GM23248 (cell line): ENCODE results near the gene SYNE1. TPM values are rescaled to one million over a fixed set of nuclear protein-coding genes. Genes with fewer than 3 reads are reported as not detected.

Source experiments
- DNase-seq: peaks from one replicate; pipeline ENCODE4 v3.0.0-alpha.2; 2015
- H2AFZ ChIP-seq: fragments of 200-600 bp; sonication (generic); 2 replicates; pipeline ENCODE4 v1.6.1; 2016; ENCODE audit warnings: antibody characterized with exemption
- H3F3A ChIP-seq: fragments of 200-600 bp; sonication (generic); 2 replicates; pipeline ENCODE4 v1.6.1; 2016; ENCODE audit warnings: mild to moderate bottlenecking, antibody characterized with exemption, mixed run types; ENCODE audit not compliant: insufficient read depth
- H3K27ac ChIP-seq: fragments of 200-600 bp; sonication (generic); 2 replicates; pipeline ENCODE4 v1.5.1; 2016; ENCODE audit warnings: mild to moderate bottlenecking
- H3K27me3 ChIP-seq: fragments of 200-600 bp; sonication (generic); replicated peaks from 2 replicates; pipeline ENCODE4 v1.6.1; 2016; ENCODE audit warnings: mild to moderate bottlenecking; ENCODE audit not compliant: insufficient read depth
- H3K36me3 ChIP-seq: fragments of 200-600 bp; sonication (generic); 2 replicates; pipeline ENCODE4 v1.6.1; 2016; ENCODE audit warnings: low read depth, mild to moderate bottlenecking
- H3K4me1 ChIP-seq: fragments of 200-600 bp; sonication (generic); 2 replicates; pipeline ENCODE4 v1.6.1; 2016; ENCODE audit warnings: mild to moderate bottlenecking; ENCODE audit not compliant: insufficient read depth
- H3K4me2 ChIP-seq: fragments of 200-600 bp; sonication (generic); one replicate; pipeline ENCODE4 v1.6.1; 2016; ENCODE audit warnings: mild to moderate bottlenecking; ENCODE audit not compliant: unreplicated experiment
- H3K4me3 ChIP-seq: fragments of 200-600 bp; sonication (generic); 2 replicates; pipeline ENCODE4 v1.5.1; 2016; ENCODE audit warnings: mild to moderate bottlenecking
- H3K79me2 ChIP-seq: fragments of 200-600 bp; sonication (generic); 2 replicates; pipeline ENCODE4 v1.6.1; 2016; ENCODE audit warnings: mild to moderate bottlenecking; ENCODE audit not compliant: insufficient read depth
- H3K9ac ChIP-seq: fragments of 200-600 bp; sonication (generic); 2 replicates; pipeline ENCODE4 v1.6.1; 2016; ENCODE audit warnings: mild to moderate bottlenecking
- H3K9me2 ChIP-seq: fragments of 200-600 bp; sonication (generic); 2 replicates; pipeline ENCODE4 v1.6.1; 2016; ENCODE audit warnings: mixed run types, mild to moderate bottlenecking, moderate library complexity; ENCODE audit not compliant: insufficient read depth
- H3K9me3 ChIP-seq: fragments of 200-600 bp; sonication (generic); one replicate; pipeline ENCODE4 v1.6.1; 2017; ENCODE audit warnings: low read depth
- H4K20me1 ChIP-seq: fragments of 200-600 bp; sonication (generic); 2 replicates; pipeline ENCODE4 v1.6.0; 2016; ENCODE audit not compliant: insufficient read depth
- EZH2 ChIP-seq: fragments of 200-600 bp; sonication (generic); IDR thresholded peaks from 2 replicates; pipeline ENCODE4 v1.6.1; 2018; ENCODE audit warnings: antibody characterized with exemption, mild to moderate bottlenecking; ENCODE audit not compliant: insufficient read depth, poor library complexity, severe bottlenecking
- EZH2phosphoT487 ChIP-seq: fragments of 200-600 bp; sonication (generic); IDR thresholded peaks from 2 replicates; pipeline ENCODE4 v1.6.1; 2018; ENCODE audit warnings: antibody characterized with exemption, moderate library complexity, mild to moderate bottlenecking, low read depth; ENCODE audit not compliant: insufficient read depth
- WGBS, 2 experiments: methylation state at CpG; one replicate each; pipeline ENCODE4 v1.1.6; 2015 to 2017; ENCODE audit warnings: low lambda C conversion rate in 2 of 2, low coverage in 1 of 2; ENCODE audit errors: missing lambda C conversion rate in 2 of 2; 5-methylcytosine and 5-hydroxymethylcytosine counted together
- in situ Hi-C: fragments of 300-500 bp; cut with MboI; formaldehyde crosslinking; loops from 2 replicates; pipeline ENCODE4 v1.15.0; 2020
- polyA plus RNA-seq: library from polyadenylated mRNA; unstranded; fragments of >200 nt; fragmentation: Nextera tagmentation; extraction: Ambion mirVana; gene quantifications from 2 replicates; pipeline ENCODE4 v1.2.1, GENCODE V29; 2016
- total RNA-seq: library from RNA; depleted of rRNA; stranded (reverse); fragments of >200 nt; shearing (Covaris generic); gene quantifications from 2 replicates; pipeline ENCODE4 v1.2.3, GENCODE V29; 2014

SYNE1 gene
- total and polyA plus RNA-seq, 2 experiments from 2014 or later: 29.2 to 95.4 TPM

DNA sequence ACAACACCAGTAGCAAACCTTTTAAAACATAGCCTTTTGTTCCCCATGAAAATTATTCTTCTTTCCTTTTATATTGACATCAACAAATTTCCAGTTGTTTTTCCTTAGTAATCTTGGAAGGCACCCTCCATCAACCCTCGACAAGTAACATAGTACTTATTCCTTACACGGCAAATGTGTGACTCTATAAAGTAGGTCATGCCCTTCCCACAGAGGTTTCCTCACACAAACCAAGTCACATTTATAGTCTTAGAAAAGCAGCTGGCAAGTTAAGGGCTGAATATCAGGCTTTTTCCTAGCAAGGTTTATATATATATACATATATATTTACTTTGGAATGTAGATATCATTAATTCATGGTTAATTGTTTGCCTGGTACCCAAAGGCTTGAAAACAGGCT is 371.5 kb downstream of the SYNE1 start:
- H3K4me1 ChIP-seq: peaks cover 15% of the 10 kb centered on the region
- H3K9me2 ChIP-seq: no peaks in the 10 kb centered on the region
- no peak for TF ChIP-seq EZH2phosphoT487
- TF ChIP-seq EZH2: no peak
- in situ Hi-C loops: loop anchor here (10.0 kb wide), 1 partner anchor 571 kb away; no protein-coding TSS in a partner anchor
- peaks cover 17% of the 10 kb centered on the region for H3F3A ChIP-seq
- H3K4me2 ChIP-seq: no peak overlapping the region
- 72 to 77% methylated on average over 2 of the region's 2 CpGs for WGBS, 2 experiments
- H3K9me3 ChIP-seq: no peaks in the 10 kb centered on the region
- H3K4me3 ChIP-seq: no peak overlapping the region
- H3K27ac ChIP-seq: no peak overlapping the region
- H2AFZ ChIP-seq: no peak overlapping the region
- peaks cover 32% of the 10 kb centered on the region for H3K36me3 ChIP-seq
- no peak for DNase-seq
- no peak overlapping the region for H3K9ac ChIP-seq
- no peaks in the 10 kb centered on the region for H3K79me2 ChIP-seq
- H4K20me1 ChIP-seq: no peaks in the 10 kb centered on the region
- H3K27me3 ChIP-seq: no peaks in the 10 kb centered on the region

- Histone ChIP-seq H3K9me2 (no peaks in the 10 kb centered on the region), H4K20me1 (no peaks in the 10 kb centered on the region), H3K4me3 (no peak overlapping the region), H3K27me3 (no peaks in the 10 kb centered on the region), H3K9ac (no peak overlapping the region), H3K79me2 (no peaks in the 10 kb centered on the region), H2AFZ (no peak overlapping the region), H3K4me1 (peaks cover 3% of the 10 kb centered on the region; the same call in 1 of the 2 replicates), H3K4me2 (no peak overlapping the region), H3F3A (no peaks in the 10 kb centered on the region), H3K36me3 (peaks cover 47% of the 10 kb centered on the region), H3K27ac (no peak overlapping the region), H3K9me3 (no peaks in the 10 kb centered on the region)
- TF ChIP-seq EZH2phosphoT487 (no peak), EZH2 (no peak)
- WGBS, 2 experiments: 0% methylated on average over 1 of the region's 1 CpG
- in situ Hi-C loops: loop anchor here (10.0 kb wide), 1 partner anchor 569 kb away; no protein-coding TSS in a partner anchor
- DNase-seq: no peak
Observed at GRCh38 chr6:152263582-152263981, 373.6 kb downstream of the SYNE1 start.

GRCh38 chr6:152261179-152261578 is 376.0 kb downstream of the SYNE1 start:
- no peaks in the 10 kb centered on the region for H3K79me2 ChIP-seq
- in situ Hi-C loops: loop anchor here (10.0 kb wide), 1 partner anchor 566 kb away; no protein-coding TSS in a partner anchor
- peaks cover 47% of the 10 kb centered on the region for H3K36me3 ChIP-seq
- no peaks in the 10 kb centered on the region for H3K27me3 ChIP-seq
- H3K9me2 ChIP-seq: no peaks in the 10 kb centered on the region
- H2AFZ ChIP-seq: no peak overlapping the region
- no peak overlapping the region for H3K9ac ChIP-seq
- no peaks in the 10 kb centered on the region for H3F3A ChIP-seq
- H4K20me1 ChIP-seq: no peaks in the 10 kb centered on the region
- 24 to 47% methylated on average over 4 of the region's 4 CpGs for WGBS, 2 experiments
- H3K4me2 ChIP-seq: no peak overlapping the region
- no peaks in the 10 kb centered on the region for H3K4me1 ChIP-seq
- no peak for TF ChIP-seq EZH2
- TF ChIP-seq EZH2phosphoT487: no peak
- H3K9me3 ChIP-seq: no peaks in the 10 kb centered on the region
- H3K27ac ChIP-seq: no peak overlapping the region
- DNase-seq: no peak
- no peak overlapping the region for H3K4me3 ChIP-seq

- Histone ChIP-seq H3K27ac (no peak overlapping the region), H3F3A (no peaks in the 10 kb centered on the region), H2AFZ (no peak overlapping the region), H3K9me2 (no peaks in the 10 kb centered on the region), H3K79me2 (no peaks in the 10 kb centered on the region), H3K4me3 (no peak overlapping the region), H3K27me3 (no peaks in the 10 kb centered on the region), H3K4me1 (no peaks in the 10 kb centered on the region), H3K4me2 (no peak overlapping the region), H3K36me3 (peaks cover 56% of the 10 kb centered on the region), H3K9me3 (no peaks in the 10 kb centered on the region), H4K20me1 (no peaks in the 10 kb centered on the region), H3K9ac (no peak overlapping the region)
- 64 to 67% methylated on average over 3 of the region's 3 CpGs for WGBS, 2 experiments
- TF ChIP-seq EZH2 (no peak), EZH2phosphoT487 (no peak)
- in situ Hi-C loops: no loop called here
- no peak for DNase-seq
Observed at GRCh38 chr6:152259234-152259633, 377.9 kb downstream of the SYNE1 start.

GRCh38 chr6:152257581-152257980 is 379.6 kb downstream of the SYNE1 start:
- Histone ChIP-seq H3K27me3 (no peaks in the 10 kb centered on the region), H3K27ac (no peak overlapping the region), H3F3A (no peaks in the 10 kb centered on the region), H2AFZ (no peak overlapping the region), H3K36me3 (peaks cover 68% of the 10 kb centered on the region), H3K4me3 (no peak overlapping the region), H4K20me1 (no peaks in the 10 kb centered on the region), H3K79me2 (no peaks in the 10 kb centered on the region), H3K9ac (no peak overlapping the region), H3K9me2 (no peaks in the 10 kb centered on the region), H3K4me2 (no peak overlapping the region), H3K9me3 (no peaks in the 10 kb centered on the region), H3K4me1 (no peaks in the 10 kb centered on the region)
- TF ChIP-seq EZH2 (no peak), EZH2phosphoT487 (no peak)
- DNase-seq: no peak
- in situ Hi-C loops: no loop called here
